ENCODE results near the gene FGR. TPM values are rescaled to one million over a fixed set of nuclear protein-coding genes. Genes with fewer than 3 reads are reported as not detected.
A peak's percentile ranks its signal among the peaks of the same experiment; 100 is the strongest.

Gene FGR
- total and polyA plus RNA-seq, 12 donors, result 1.5 to 51.9 (median 9.6) TPM

GRCh38 chr1:27595597-27595996 is 39.4 kb downstream of the FGR start:
- H3K27ac ChIP-seq, result peak overlapping the region in 3 of 5 donors; percentile 83 to 96 (median 85)
- peaks cover 98 to 100% of the 10 kb centered on the region in 2 donors for H3K4me1 ChIP-seq (replicated peaks in 1 of 2)
- no peak overlapping the region for H3K4me3 ChIP-seq
- H3K9me3 ChIP-seq (replicated peaks in 1 of 3), result no peaks in the 10 kb centered on the region
- H3K27me3 ChIP-seq, result no peaks in the 10 kb centered on the region
- H3K36me3 ChIP-seq (replicated peaks in 1 of 2), result no peaks in the 10 kb centered on the region
- 56 to 72% (median 59%) methylated on average over 5 of the region's 5 CpGs for WGBS, 4 donors
- no peak for TF ChIP-seq POLR2A (IDR thresholded peaks at IDR 0.05)
- no peak for TF ChIP-seq CTCF (IDR thresholded peaks at IDR 0.05)
- DNase-seq, result no peak
- intact Hi-C loops (cut with DNase I), result no loop called here

GRCh38 chr1:27594564-27595510 is 40.1 kb downstream of the FGR start:
- Histone ChIP-seq H3K27me3 (no peaks in the 10 kb centered on the region), H3K36me3 (replicated peaks in 1 of 2) (no peaks in the 10 kb centered on the region), H3K4me1 (replicated peaks in 1 of 2) (peaks cover 98 to 100% of the 10 kb centered on the region in 2 donors), H3K4me3 (no peak overlapping the region), H3K27ac (peak overlapping the region in 4 of 5 donors; percentile 23 to 96 (median 84)), H3K9me3 (replicated peaks in 1 of 3) (no peaks in the 10 kb centered on the region)
- intact Hi-C loops (cut with DNase I), result no loop called here
- peak in 1 of 7 donors; percentile 42 for DNase-seq
- TF ChIP-seq CTCF (IDR thresholded peaks at IDR 0.05) (no peak), POLR2A (IDR thresholded peaks at IDR 0.05) (no peak)
- 46 to 51% (median 49%) methylated on average over 17 of the region's 17 CpGs for WGBS, 4 donors

GRCh38 chr1:27593678-27594563 is 41.1 kb downstream of the FGR start:
- WGBS, 4 donors, result 38 to 53% (median 48%) methylated on average over 6 to 8 of the region's 8 CpGs
- no peak for DNase-seq
- peaks cover 98 to 100% of the 10 kb centered on the region in 2 donors for H3K4me1 ChIP-seq (replicated peaks in 1 of 2)
- H3K27ac ChIP-seq, result peak overlapping the region; percentile 16 to 96 (median 83)
- TF ChIP-seq CTCF (IDR thresholded peaks at IDR 0.05) (no peak), POLR2A (IDR thresholded peaks at IDR 0.05) (no peak)
- intact Hi-C loops (cut with DNase I), result no loop called here
- H3K27me3 ChIP-seq, result no peaks in the 10 kb centered on the region
- no peaks in the 10 kb centered on the region for H3K36me3 ChIP-seq (replicated peaks in 1 of 2)
- H3K9me3 ChIP-seq (replicated peaks in 1 of 3), result no peaks in the 10 kb centered on the region
- H3K4me3 ChIP-seq, result no peak overlapping the region

Measured in adrenal gland (tissue), 12 donors.